H9 (cell line): ENCODE results near the gene DENND6A. TPM values are rescaled to one million over a fixed set of nuclear protein-coding genes. Genes with fewer than 3 reads are reported as not detected.

ENCODE experiments used
- DNase-seq: peaks from one replicate; pipeline ENCODE4 v3.0.0-alpha.2; 2017
- H2AFZ ChIP-seq: one replicate; pipeline ENCODE4 v1.6.1; 2013; ENCODE audit warnings: mild to moderate bottlenecking, low read length, control low read depth, moderate library complexity
- H2AK5ac ChIP-seq: 2 replicates; pipeline ENCODE4 v1.6.1; 2013; ENCODE audit warnings: low read length, control low read depth, mixed read lengths; ENCODE audit not compliant: insufficient read length
- H2BK120ac ChIP-seq: one replicate; pipeline ENCODE4 v1.6.1; 2013; ENCODE audit warnings: low read depth, mild to moderate bottlenecking, low read length, control low read depth, inconsistent platforms; ENCODE audit not compliant: poor library complexity, severe bottlenecking
- H2BK12ac ChIP-seq: 2 replicates; pipeline ENCODE4 v1.6.1; 2013; ENCODE audit warnings: low read length, control low read depth, mixed read lengths, low read depth; ENCODE audit not compliant: insufficient read length
- H2BK15ac ChIP-seq: 2 replicates; pipeline ENCODE4 v1.6.1; 2013; ENCODE audit warnings: low read depth, low read length, control low read depth
- H2BK20ac ChIP-seq: one replicate; pipeline ENCODE4 v1.6.1; 2013; ENCODE audit warnings: low read depth, mild to moderate bottlenecking, low read length, control low read depth, inconsistent platforms; ENCODE audit not compliant: poor library complexity, severe bottlenecking
- H2BK5ac ChIP-seq: 2 replicates; pipeline ENCODE4 v1.6.1; 2013; ENCODE audit warnings: low read length, control low read depth, mixed read lengths; ENCODE audit not compliant: insufficient read length
- H3K14ac ChIP-seq: 2 replicates; pipeline ENCODE4 v1.6.1; 2013; ENCODE audit warnings: low read length, control low read depth; ENCODE audit not compliant: insufficient read depth
- H3K18ac ChIP-seq: 2 replicates; pipeline ENCODE4 v1.6.1; 2013; ENCODE audit warnings: low read depth, mild to moderate bottlenecking, mixed read lengths, low read length, control low read depth; ENCODE audit not compliant: insufficient read length
- H3K23ac ChIP-seq: 2 replicates; pipeline ENCODE4 v1.6.1; 2013; ENCODE audit warnings: low read length, control low read depth, mixed read lengths, low read depth; ENCODE audit not compliant: insufficient read length
- H3K23me2 ChIP-seq: 2 replicates; pipeline ENCODE4 v1.6.1; 2013; ENCODE audit warnings: low read depth, mild to moderate bottlenecking, mixed read lengths, low read length, control low read depth; ENCODE audit not compliant: insufficient read length, poor library complexity, severe bottlenecking
- H3K27ac ChIP-seq: 2 replicates; pipeline ENCODE4 v1.5.1; 2013; ENCODE audit warnings: low read length, control low read depth, mixed read lengths, low read depth; ENCODE audit not compliant: insufficient read length
- H3K27me3 ChIP-seq: 2 replicates; pipeline ENCODE4 v1.6.1; 2013; ENCODE audit warnings: low read length, control low read depth, inconsistent platforms; ENCODE audit not compliant: insufficient read depth
- H3K4ac ChIP-seq: 2 replicates; pipeline ENCODE4 v1.6.1; 2013; ENCODE audit warnings: low read depth, mild to moderate bottlenecking, control low read depth, inconsistent platforms, low read length, moderate library complexity
- H3K4me1 ChIP-seq: 2 replicates; pipeline ENCODE4 v1.6.1; 2013; ENCODE audit warnings: low read length, control low read depth, inconsistent platforms; ENCODE audit not compliant: insufficient read depth
- H3K4me2 ChIP-seq: 2 replicates; pipeline ENCODE4 v1.6.1; 2013; ENCODE audit warnings: low read length, control low read depth, mixed read lengths; ENCODE audit not compliant: insufficient read length, insufficient read depth
- H3K56ac ChIP-seq: 2 replicates; pipeline ENCODE4 v1.6.1; 2013; ENCODE audit warnings: low read depth, mild to moderate bottlenecking, mixed read lengths, low read length, control low read depth; ENCODE audit not compliant: insufficient read length
- H3K79me1 ChIP-seq: 2 replicates; pipeline ENCODE4 v1.6.1; 2013; ENCODE audit warnings: low read depth, mild to moderate bottlenecking, moderate library complexity, low read length, control low read depth, inconsistent platforms; ENCODE audit not compliant: insufficient read depth, poor library complexity, severe bottlenecking
- H3K79me2 ChIP-seq: 2 replicates; pipeline ENCODE4 v1.6.1; 2013; ENCODE audit warnings: low read length, control low read depth, inconsistent platforms; ENCODE audit not compliant: insufficient read depth
- H3K9ac ChIP-seq: 2 replicates; pipeline ENCODE4 v1.6.1; 2013; ENCODE audit warnings: low read length, control low read depth, mixed read lengths; ENCODE audit not compliant: insufficient read length; ENCODE audit errors: extremely low read depth
- H3K9me3 ChIP-seq: one replicate; pipeline ENCODE4 v1.6.1; 2013; ENCODE audit warnings: low read depth, low read length, inconsistent platforms; ENCODE audit not compliant: control insufficient read depth
- H3T11ph ChIP-seq: one replicate; pipeline ENCODE4 v1.6.1; 2013; ENCODE audit warnings: mild to moderate bottlenecking, low read length, control low read depth, inconsistent platforms
- H4K20me1 ChIP-seq: one replicate; pipeline ENCODE4 v1.6.1; 2013; ENCODE audit not compliant: control insufficient read depth, insufficient read length, insufficient read depth
- H4K5ac ChIP-seq: 2 replicates; pipeline ENCODE4 v1.6.1; 2013; ENCODE audit warnings: low read depth, mild to moderate bottlenecking, mixed read lengths, low read length, control low read depth; ENCODE audit not compliant: insufficient read length
- H4K8ac ChIP-seq: replicated peaks from 2 replicates; pipeline ENCODE4 v1.6.1; 2013; ENCODE audit warnings: low read length, control low read depth, mixed read lengths, low read depth; ENCODE audit not compliant: insufficient read length
- H4K91ac ChIP-seq: 2 replicates; pipeline ENCODE4 v1.6.1; 2013; ENCODE audit warnings: low read depth, mild to moderate bottlenecking, moderate library complexity, mixed read lengths, low read length, control low read depth; ENCODE audit not compliant: insufficient read length
- H3K27ac Mint-ChIP-seq, 3 experiments: 2 replicates in 2 of 3; 3 replicates in 1 of 3; pipeline ENCODE4 v1.8.0; 2020 to 2021; ENCODE audit warnings: mixed read lengths in 3 of 3, mild to moderate bottlenecking in 1 of 3, moderate library complexity in 1 of 3
- H3K27me3 Mint-ChIP-seq: 2 replicates; pipeline ENCODE4 v1.8.0; 2021; ENCODE audit warnings: low read depth, mild to moderate bottlenecking, moderate library complexity, mixed read lengths
- H3K36me3 Mint-ChIP-seq, 3 experiments: 2 replicates in 2 of 3; 3 replicates in 1 of 3; pipeline ENCODE4 v1.8.0; 2020 to 2021; ENCODE audit warnings: low read depth in 3 of 3, mixed read lengths in 3 of 3; ENCODE audit not compliant: insufficient read depth in 1 of 3
- H3K4me1 Mint-ChIP-seq, 2 experiments: 2 replicates each; pipeline ENCODE4 v1.8.0; 2020; ENCODE audit warnings: mixed read lengths in 2 of 2
- H3K4me3 Mint-ChIP-seq, 2 experiments: 2 replicates in 1 of 2; 3 replicates in 1 of 2; pipeline ENCODE4 v1.8.0; 2020 to 2021; ENCODE audit warnings: mild to moderate bottlenecking in 2 of 2, mixed read lengths in 2 of 2, moderate library complexity in 1 of 2
- H3K9me3 Mint-ChIP-seq, 2 experiments: 2 replicates in 1 of 2; 3 replicates in 1 of 2; pipeline ENCODE4 v1.8.0; 2020; ENCODE audit warnings: mild to moderate bottlenecking in 2 of 2, mixed read lengths in 2 of 2, moderate library complexity in 1 of 2
- WGBS: extraction: QIAGEN DNeasy Blood & Tissue Kit; methylation state at CpG from one replicate; pipeline ENCODE4 v1.1.7; 2013; ENCODE audit warnings: missing lambda C conversion rate, low lambda C conversion rate, mixed read lengths; ENCODE audit not compliant: insufficient read length; ENCODE audit errors: extremely low coverage; 5-methylcytosine and 5-hydroxymethylcytosine counted together
- total RNA-seq: library from RNA; stranded (reverse); gene quantifications from 2 replicates; pipeline ENCODE4 v1.2.1, GENCODE V29; 2021
- TF ChIP-seq, protein P1 (sequence below): fragments of 200-600 bp; sonication (generic); conservative IDR thresholded peaks from 3 replicates; pipeline ENCODE4 v1.8.0; 2021; ENCODE audit warnings: antibody characterized with exemption, mild to moderate bottlenecking

The DENND6A gene
- total RNA-seq, 1 experiment from 2014 or later, result 13.2 TPM

DNA sequence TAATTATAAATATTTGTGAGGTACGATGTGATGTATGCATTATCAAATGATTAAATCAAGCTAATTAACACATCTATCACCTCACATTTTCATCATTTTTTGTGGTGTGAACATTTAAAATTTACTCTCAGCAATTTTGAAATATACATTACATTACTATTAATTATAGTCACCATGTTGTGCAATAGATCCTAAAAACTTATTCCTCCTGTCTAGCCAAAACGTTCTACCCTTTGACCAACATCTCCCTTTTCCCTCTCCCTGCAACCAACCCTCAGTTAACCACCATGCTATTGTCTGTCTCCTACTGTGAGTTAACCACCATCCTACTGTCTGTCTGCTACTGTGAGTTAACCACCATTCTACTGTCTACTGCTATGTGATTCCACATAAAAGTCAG, 42.5 kb upstream of the DENND6A start:
- Histone ChIP-seq H3K4ac (no peak overlapping the region), H3K79me2 (no peaks in the 10 kb centered on the region), H2BK5ac (no peak overlapping the region), H3K23me2 (no peaks in the 10 kb centered on the region), H2BK20ac (no peak overlapping the region), H4K91ac (no peak overlapping the region), H3K9ac (no peak overlapping the region), H4K5ac (no peak overlapping the region), H3K9me3 (no peaks in the 10 kb centered on the region), H4K8ac (no peak overlapping the region), H2BK120ac (no peak overlapping the region), H3K56ac (no peak overlapping the region), H3K4me1 (no peaks in the 10 kb centered on the region), H4K20me1 (no peaks in the 10 kb centered on the region), H2AFZ (no peak overlapping the region), H2AK5ac (no peak overlapping the region), H3K27ac (no peak overlapping the region), H3K23ac (no peak overlapping the region), H3K79me1 (no peaks in the 10 kb centered on the region), H2BK15ac (no peak overlapping the region), H3K27me3 (no peaks in the 10 kb centered on the region), H2BK12ac (no peak overlapping the region), H3K14ac (no peak overlapping the region), H3T11ph (no peak overlapping the region), H3K4me2 (no peak overlapping the region), H3K18ac (no peak overlapping the region)
- no CpG with 5 or more reads among the region's 2 CpGs for WGBS
- H3K27me3 Mint-ChIP-seq, result no peaks in the 10 kb centered on the region
- no peak for DNase-seq
- H3K4me1 Mint-ChIP-seq, result no peaks in the 10 kb centered on the region
- no peaks in the 10 kb centered on the region for H3K9me3 Mint-ChIP-seq
- no peaks in the 10 kb centered on the region for H3K36me3 Mint-ChIP-seq
- no peak overlapping the region for H3K27ac Mint-ChIP-seq
- TF ChIP-seq, protein P1, sequence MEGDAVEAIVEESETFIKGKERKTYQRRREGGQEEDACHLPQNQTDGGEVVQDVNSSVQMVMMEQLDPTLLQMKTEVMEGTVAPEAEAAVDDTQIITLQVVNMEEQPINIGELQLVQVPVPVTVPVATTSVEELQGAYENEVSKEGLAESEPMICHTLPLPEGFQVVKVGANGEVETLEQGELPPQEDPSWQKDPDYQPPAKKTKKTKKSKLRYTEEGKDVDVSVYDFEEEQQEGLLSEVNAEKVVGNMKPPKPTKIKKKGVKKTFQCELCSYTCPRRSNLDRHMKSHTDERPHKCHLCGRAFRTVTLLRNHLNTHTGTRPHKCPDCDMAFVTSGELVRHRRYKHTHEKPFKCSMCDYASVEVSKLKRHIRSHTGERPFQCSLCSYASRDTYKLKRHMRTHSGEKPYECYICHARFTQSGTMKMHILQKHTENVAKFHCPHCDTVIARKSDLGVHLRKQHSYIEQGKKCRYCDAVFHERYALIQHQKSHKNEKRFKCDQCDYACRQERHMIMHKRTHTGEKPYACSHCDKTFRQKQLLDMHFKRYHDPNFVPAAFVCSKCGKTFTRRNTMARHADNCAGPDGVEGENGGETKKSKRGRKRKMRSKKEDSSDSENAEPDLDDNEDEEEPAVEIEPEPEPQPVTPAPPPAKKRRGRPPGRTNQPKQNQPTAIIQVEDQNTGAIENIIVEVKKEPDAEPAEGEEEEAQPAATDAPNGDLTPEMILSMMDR, result no peak
- no peak overlapping the region for H3K4me3 Mint-ChIP-seq
